HG02763 (cell line): Measurements from ENCODE around the gene ODF2L.
"Not testable (repeated sequence)": the region's sequence is repeated elsewhere in the genome, so short reads cannot be mapped to it uniquely, and the experiment has no call there.

ENCODE experiments used
- ATAC-seq: cut with Tn5 transposase; IDR thresholded peaks from one replicate; pipeline ENCODE4 v1.9.1; 2021; ENCODE audit warnings: mild to moderate bottlenecking, moderate library complexity; ENCODE audit not compliant: unreplicated experiment

The ODF2L gene

GRCh38 chr1:86388777-86389176 lies 7.3 kb downstream of the ODF2L start:
- no peak for ATAC-seq

- no peak for ATAC-seq
Observed at GRCh38 chr1:86387916-86388627, 8.1 kb downstream of the ODF2L start.

DNA sequence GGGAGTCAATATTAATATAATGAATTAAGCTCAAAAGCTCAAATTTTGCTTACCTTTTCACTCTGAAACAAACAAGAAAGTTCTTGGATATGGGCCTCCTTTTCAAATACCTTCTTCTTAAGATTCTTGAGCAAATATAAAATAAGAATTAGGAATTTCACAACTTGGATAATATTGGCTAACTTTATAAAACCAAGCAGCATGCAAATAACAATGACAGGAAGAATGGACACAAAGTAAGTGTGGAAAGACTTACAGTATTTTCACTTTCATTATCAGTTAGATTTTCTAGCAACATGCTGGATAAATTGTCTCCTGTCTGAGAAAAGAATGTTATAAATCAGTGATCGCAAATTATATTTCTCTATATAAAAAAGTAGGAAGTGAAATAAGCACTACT lies 13.2 kb downstream of the ODF2L start:
- peak; percentile 51 for ATAC-seq

DNA sequence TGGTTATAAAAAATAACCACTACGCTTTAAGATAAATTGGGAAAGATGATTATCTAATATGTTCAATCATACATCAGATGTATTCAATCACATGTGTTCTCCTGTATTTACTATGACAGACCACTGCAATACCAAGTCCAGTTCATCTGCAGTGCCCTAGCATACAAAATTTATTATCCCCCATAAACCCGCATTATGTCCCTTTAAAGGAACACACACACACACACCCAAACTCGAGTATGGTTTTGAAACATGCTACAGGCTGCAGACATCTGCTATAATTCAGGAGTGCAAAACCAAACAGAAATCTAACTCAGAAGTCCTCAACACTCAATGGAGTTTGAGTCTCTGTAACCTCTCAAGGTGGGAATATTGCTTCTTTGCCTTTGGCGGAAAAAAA lies 14.9 kb downstream of the ODF2L start:
- no peak for ATAC-seq

- ATAC-seq, result peak; percentile 77
Observed at GRCh38 chr1:86380257-86380861, 15.8 kb downstream of the ODF2L start.

- no peak for ATAC-seq
Observed at GRCh38 chr1:86378813-86379212, 17.3 kb downstream of the ODF2L start.

DNA sequence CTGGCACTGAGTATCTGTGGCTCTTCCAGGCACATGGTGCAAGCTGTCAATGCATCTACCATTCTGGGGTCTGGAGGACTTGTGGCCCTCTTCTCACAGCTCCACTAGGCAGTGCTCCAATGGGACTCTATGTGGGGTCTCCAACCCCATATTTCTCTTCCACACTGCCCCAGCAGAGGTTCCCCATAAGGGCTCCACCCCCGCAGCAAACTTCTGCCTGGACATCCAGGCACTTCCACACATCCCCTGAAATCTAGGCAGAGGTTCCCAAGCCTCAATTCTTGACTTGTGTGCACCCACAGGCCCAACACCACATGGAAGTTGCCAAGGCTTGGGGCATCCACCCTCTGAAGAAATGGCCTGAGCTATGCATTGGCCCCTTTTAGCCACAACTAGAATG lies 18.8 kb downstream of the ODF2L start:
- no peak for ATAC-seq

DNA sequence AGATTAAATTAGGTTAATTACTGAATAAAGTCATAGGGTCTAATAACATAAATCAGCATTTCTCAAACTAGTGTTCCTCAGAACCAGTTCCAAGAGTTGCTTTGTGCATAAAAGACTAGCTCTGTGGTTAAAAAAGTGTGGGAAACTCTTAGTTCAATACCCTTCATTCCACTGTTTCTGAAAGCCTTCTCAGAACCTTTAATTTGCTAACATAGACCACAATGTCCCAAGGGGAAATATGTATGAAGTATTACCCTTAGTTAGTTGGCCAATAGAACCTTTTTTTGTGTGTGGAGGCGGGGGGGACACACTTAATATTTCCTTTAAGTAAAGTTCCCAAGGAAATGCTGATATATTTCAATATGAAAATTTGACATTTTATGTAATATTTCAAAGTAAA lies 20.4 kb downstream of the ODF2L start:
- no peak for ATAC-seq

GRCh38 chr1:86370601-86371022 lies 25.5 kb downstream of the ODF2L start:
- no peak for ATAC-seq

DNA sequence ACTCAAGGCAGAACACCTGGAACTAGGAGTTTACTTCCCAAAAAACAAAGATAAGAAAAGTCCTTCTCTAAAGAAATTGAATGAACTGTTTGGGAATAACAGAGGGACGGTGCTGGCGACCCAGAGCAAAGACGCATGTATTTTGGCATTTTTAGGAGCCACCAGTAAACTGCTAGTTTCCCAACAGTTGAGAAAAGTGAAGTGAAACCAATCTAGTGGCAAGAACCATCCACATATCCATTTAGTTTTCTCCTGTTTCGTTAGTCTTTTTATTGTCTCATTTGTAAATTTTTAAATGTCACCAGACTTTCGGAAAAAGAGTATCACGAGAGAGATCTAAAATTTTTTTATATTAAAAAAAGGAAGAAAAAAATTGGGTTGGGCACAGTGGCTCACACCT lies 30.2 kb downstream of the ODF2L start:
- no peak for ATAC-seq

DNA sequence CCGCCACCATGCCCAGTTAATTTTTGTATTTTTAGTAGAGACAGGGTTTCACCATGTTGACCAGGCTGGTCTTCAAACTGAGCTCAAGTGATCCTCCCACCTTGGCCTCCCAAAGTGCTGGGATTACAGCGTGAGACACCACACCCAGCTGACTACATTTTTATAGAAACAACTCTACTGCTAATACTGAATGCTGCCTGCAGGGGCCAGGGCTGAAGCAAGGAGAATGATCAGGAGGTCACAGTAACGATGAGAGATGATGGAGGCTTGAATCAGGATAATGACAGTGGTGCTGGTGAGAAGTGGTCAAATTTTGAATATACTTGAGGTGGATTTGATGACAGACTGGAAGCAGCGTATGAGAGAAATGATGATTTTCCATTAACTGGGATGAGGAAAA lies 33.3 kb downstream of the ODF2L start:
- ATAC-seq, result no peak

- ATAC-seq, result no peak
Observed at GRCh38 chr1:86357796-86358195, 38.3 kb downstream of the ODF2L start.

DNA sequence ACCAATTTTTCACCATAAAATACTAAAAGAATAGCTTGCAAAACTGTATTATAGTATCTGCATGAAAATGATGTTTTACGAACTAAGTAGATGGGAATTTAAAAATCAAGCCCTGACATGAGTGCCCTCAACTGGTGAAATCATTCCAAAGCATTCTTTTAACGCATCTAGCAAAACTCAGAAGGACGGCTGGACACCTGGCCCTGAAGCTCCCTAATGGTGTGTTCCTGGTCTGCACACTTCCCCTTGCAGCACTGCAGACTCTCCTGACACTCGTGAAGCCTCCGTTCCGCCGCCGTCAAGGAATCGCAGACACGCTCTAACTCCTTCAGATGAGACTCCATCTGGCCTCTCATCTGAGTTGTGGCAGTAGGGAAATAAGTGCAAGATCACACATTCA lies 39.9 kb downstream of the ODF2L start:
- ATAC-seq, result no peak

GRCh38 chr1:86352086-86352485 lies 44.0 kb downstream of the ODF2L start:
- no peak for ATAC-seq

DNA sequence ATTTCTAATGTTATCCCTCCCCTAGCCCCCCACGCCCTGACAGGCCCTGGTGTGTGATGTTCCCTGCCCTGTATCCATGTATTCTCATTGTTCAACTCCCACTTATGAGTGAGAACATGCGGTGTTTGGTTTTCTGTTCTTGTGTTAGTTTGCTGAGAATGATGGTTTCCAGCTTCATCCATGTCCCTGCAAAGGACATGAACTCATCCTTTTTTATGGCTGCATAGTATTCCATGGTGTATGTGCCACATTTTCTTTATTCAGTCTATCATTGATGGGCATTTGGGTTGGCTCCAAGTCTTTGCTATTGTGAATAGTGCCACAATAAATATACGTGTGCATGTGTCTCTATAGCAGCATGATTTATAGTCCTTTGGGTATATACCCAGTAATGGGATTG lies 45.9 kb downstream of the ODF2L start:
- ATAC-seq, result not testable (repeated sequence)

- ATAC-seq, result no peak
Observed at GRCh38 chr1:86346388-86346787, 49.7 kb downstream of the ODF2L start.

GRCh38 chr1:86345042-86345441 lies 51.1 kb downstream of the ODF2L start:
- no peak for ATAC-seq

DNA sequence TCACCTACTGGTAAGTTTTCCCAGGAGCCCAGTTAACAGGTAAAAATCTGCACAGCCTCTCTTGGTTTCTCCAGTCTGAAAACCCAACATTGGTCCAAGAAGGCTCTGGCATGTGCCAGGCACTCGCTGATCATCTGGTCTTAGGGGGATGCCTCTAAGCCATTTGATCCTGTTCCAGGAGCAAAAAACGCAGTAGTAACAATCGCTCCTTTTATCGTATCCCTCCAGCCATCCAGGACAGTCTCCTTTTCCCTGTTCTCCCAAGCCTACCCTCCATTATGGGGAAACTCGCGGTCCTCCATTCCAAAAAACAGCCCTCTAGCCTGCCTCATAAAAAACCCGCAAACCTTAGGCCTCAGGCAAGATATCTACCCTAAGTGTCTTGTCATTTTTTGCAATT lies 56.2 kb downstream of the ODF2L start:
- no peak for ATAC-seq

- ATAC-seq, result no peak
Observed at GRCh38 chr1:86339014-86339812, 56.9 kb downstream of the ODF2L start.

DNA sequence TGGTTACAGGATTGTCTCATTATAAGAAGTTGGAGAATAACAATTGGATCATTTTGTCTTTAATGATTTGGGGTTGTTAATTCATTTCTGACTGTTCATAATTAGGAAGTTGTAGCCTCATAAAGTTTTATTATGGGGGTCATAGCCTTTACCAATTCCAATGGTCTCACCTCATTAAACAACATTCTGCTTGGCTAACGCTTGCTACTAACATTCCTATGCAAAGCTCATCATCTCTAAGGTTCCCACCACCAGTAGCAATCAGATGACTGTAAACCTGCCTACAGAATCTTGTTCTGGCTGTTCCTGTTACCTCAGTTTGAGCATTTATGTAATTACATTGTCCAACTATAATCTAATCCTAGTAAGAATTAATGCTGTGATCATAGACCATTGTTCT lies 60.2 kb downstream of the ODF2L start:
- no peak for ATAC-seq

- no peak for ATAC-seq
Observed at GRCh38 chr1:86325264-86325663, 70.9 kb downstream of the ODF2L start.
